ENCODE data around the gene RABGGTA.

RABGGTA gene

GRCh38 chr14:24271134-24271833, at the start of gene RABGGTA:
TSS of gene RABGGTA (minus strand) at chr14:24271597. CDS start at chr14:24271115, 482 bp downstream.
- peak; percentile 77 for DNase-seq

GRCh38 chr14:24317141-24317928, 45.9 kb upstream of the RABGGTA start:
- DNase-seq, result no peak

GRCh38 chr14:24316597-24316950, 45.2 kb upstream of the RABGGTA start:
- DNase-seq, result no peak

- DNase-seq, result no peak
Observed at GRCh38 chr14:24315807-24316596, 44.6 kb upstream of the RABGGTA start.

- no peak for DNase-seq
Observed at GRCh38 chr14:24315243-24315806, 43.9 kb upstream of the RABGGTA start.

GRCh38 chr14:24314377-24315193, 43.2 kb upstream of the RABGGTA start:
- no peak for DNase-seq

GRCh38 chr14:24313913-24314312, 42.5 kb upstream of the RABGGTA start:
- DNase-seq, result no peak

GRCh38 chr14:24312736-24313507, 41.5 kb upstream of the RABGGTA start:
- DNase-seq, result no peak

GRCh38 chr14:24311837-24312615, 40.6 kb upstream of the RABGGTA start:
- no peak for DNase-seq

GRCh38 chr14:24310646-24311604, 39.5 kb upstream of the RABGGTA start, which contains the start of gene LTB4R:
TSS of gene LTB4R (plus strand) at chr14:24311502. CDS start at chr14:24315652, 4,150 bp downstream.
- peak; percentile 31 for DNase-seq

GRCh38 chr14:24310265-24310645, 38.9 kb upstream of the RABGGTA start:
- no peak for DNase-seq

- no peak for DNase-seq
Observed at GRCh38 chr14:24309538-24310264, 38.3 kb upstream of the RABGGTA start, which contains the start of gene LTB4R2. TSS of gene LTB4R2 (plus strand) at chr14:24310140. CDS start at chr14:24310665, 525 bp downstream.

GRCh38 chr14:24308342-24309124, 37.1 kb upstream of the RABGGTA start:
- no peak for DNase-seq

GRCh38 chr14:24307575-24308341, 36.4 kb upstream of the RABGGTA start, which contains the start of gene CIDEB:
TSS of gene CIDEB (minus strand) at chr14:24307977. CDS start at chr14:24307858, 119 bp downstream.
- peak; percentile 48 for DNase-seq

GRCh38 chr14:24307156-24307574, 35.8 kb upstream of the RABGGTA start:
- DNase-seq, result no peak

GRCh38 chr14:24304019-24304387, 32.6 kb upstream of the RABGGTA start:
- no peak for DNase-seq
